DND-41 (cell line): ENCODE results near the gene QTRT2.

Experiments
- CTCF ChIP-seq: IDR thresholded peaks from 2 replicates; pipeline ENCODE4 v1.5.1; 2012; ENCODE audit warnings: borderline replicate concordance, low read length, moderate library complexity, mild to moderate bottlenecking; ENCODE audit not compliant: poor library complexity, severe bottlenecking; ENCODE audit errors: extremely low read depth
- EZH2 ChIP-seq: IDR thresholded peaks from 3 replicates; pipeline ENCODE4 v1.6.1; 2012; ENCODE audit warnings: borderline replicate concordance, low read depth, mild to moderate bottlenecking, moderate library complexity, low read length, inconsistent platforms; ENCODE audit not compliant: severe bottlenecking

- TF ChIP-seq CTCF: no peak
- no peak for TF ChIP-seq EZH2
Observed at GRCh38 chr3:114101101-114101500, 44.6 kb downstream of the QTRT2 start.
